ENCODE results near the gene FN1. TPM values are rescaled to one million over a fixed set of nuclear protein-coding genes. Genes with fewer than 3 reads are reported as not detected.
"Not testable (repeated sequence)": the region's sequence is repeated elsewhere in the genome, so short reads cannot be mapped to it uniquely, and the experiment has no call there.

FN1 gene
- total RNA-seq, 4 donors from 2014 or later: 89.6 to 220 (median 177) TPM

DNA sequence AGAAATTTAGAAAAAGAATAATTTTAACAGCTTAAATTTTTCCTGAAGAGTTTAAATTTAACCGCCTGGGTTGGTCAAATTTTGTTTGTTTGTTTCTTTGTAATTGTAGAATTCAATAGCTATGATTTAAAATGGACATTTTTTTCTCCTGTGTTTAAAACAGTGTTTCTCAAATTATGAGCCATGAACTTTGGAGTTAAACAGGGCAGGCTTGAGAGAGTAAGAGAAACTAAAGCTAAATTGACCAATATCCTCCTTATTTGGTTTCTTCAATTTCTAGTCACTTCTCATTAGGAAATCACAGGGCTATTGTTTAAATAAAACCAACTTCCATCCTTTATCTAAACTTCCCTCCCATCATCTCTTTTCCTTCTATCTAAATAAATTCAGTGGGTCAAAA lies 21.9 kb downstream of the FN1 start:
- ATAC-seq (ENCODE audit: low FRiP score) (no peak), DNase-seq (ENCODE audit: low spot score) (no peak)
- TF ChIP-seq, protein P1, sequence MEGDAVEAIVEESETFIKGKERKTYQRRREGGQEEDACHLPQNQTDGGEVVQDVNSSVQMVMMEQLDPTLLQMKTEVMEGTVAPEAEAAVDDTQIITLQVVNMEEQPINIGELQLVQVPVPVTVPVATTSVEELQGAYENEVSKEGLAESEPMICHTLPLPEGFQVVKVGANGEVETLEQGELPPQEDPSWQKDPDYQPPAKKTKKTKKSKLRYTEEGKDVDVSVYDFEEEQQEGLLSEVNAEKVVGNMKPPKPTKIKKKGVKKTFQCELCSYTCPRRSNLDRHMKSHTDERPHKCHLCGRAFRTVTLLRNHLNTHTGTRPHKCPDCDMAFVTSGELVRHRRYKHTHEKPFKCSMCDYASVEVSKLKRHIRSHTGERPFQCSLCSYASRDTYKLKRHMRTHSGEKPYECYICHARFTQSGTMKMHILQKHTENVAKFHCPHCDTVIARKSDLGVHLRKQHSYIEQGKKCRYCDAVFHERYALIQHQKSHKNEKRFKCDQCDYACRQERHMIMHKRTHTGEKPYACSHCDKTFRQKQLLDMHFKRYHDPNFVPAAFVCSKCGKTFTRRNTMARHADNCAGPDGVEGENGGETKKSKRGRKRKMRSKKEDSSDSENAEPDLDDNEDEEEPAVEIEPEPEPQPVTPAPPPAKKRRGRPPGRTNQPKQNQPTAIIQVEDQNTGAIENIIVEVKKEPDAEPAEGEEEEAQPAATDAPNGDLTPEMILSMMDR (IDR thresholded peaks at IDR 0.05): no peak

DNA sequence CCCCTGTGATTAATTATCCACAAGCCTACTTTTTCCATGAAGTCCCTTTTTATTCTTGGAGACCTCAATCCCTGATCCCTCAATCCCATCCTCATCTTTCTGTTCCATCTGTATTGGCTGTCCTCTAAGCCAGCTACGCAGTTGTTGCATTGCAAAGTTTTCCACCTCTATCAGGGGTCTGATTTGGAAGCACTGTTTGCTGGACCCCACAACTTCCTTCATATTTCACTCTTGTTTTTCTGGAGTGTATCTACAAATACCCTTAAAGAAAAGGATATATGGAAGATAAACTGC lies 22.4 kb downstream of the FN1 start:
- DNase-seq (ENCODE audit: low spot score) (no peak), ATAC-seq (ENCODE audit: low FRiP score) (no peak)
- TF ChIP-seq, protein P1 (IDR thresholded peaks at IDR 0.05): no peak

DNA sequence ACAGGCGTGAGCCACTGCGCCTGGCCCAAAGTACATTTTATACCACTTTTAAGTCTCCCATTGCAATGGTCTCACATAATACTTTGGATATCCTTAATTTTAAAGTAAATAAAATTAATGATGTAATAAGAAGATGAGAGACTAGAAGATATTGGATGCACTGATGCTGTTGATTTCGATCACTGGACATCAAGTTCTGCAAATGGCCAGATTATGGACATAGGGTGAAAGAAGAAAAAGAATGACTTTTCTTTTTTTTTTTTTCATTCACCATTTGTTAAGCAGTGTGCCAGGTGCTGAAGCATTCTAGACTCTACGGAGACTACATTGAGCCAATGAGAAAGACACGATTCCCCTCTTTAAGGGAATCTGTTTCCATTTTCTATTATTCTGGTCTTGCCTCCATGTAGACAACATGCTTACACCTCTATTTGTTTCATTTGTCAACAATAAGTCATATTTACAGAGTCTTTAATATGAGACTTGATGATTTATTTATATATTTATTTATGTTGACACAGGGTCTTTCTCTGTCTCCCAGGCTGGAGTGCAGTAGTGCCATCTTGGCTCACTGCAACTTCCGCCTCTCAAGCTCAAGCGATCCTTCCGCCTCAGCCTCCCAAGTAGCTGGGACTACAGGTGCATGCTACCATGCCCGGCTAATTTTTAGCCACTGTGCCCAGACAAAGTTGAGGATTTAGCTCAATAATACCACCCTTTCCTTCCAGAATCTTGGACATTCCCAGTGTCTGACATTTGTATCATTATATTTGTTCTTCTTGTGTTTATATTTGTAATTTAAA lies 23.7 kb downstream of the FN1 start:
- TF ChIP-seq, protein P1 (IDR thresholded peaks at IDR 0.05): no peak
- DNase-seq (ENCODE audit: low spot score) (no peak), ATAC-seq (ENCODE audit: low FRiP score) (no peak)

DNA sequence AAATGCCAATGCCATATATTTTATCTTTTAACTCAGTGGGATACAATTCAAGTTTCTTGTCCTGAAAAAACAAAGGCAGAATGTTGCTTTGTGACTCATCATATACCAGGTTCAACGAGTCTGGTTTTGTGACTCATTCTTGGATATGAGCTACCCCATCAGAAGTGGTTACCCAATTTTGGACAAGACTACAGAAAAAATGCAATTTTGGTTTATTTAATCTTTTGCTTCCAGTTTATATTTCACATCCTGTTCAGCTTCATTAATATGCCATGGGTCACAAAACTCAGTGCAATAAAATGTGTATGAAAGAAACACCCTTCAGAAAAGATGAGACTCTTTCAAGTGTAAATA lies 25.0 kb downstream of the FN1 start:
- DNase-seq (ENCODE audit: low spot score) (no peak), ATAC-seq (ENCODE audit: low FRiP score) (peak; percentile 79)
- TF ChIP-seq, protein P1 (IDR thresholded peaks at IDR 0.05): no peak

DNA sequence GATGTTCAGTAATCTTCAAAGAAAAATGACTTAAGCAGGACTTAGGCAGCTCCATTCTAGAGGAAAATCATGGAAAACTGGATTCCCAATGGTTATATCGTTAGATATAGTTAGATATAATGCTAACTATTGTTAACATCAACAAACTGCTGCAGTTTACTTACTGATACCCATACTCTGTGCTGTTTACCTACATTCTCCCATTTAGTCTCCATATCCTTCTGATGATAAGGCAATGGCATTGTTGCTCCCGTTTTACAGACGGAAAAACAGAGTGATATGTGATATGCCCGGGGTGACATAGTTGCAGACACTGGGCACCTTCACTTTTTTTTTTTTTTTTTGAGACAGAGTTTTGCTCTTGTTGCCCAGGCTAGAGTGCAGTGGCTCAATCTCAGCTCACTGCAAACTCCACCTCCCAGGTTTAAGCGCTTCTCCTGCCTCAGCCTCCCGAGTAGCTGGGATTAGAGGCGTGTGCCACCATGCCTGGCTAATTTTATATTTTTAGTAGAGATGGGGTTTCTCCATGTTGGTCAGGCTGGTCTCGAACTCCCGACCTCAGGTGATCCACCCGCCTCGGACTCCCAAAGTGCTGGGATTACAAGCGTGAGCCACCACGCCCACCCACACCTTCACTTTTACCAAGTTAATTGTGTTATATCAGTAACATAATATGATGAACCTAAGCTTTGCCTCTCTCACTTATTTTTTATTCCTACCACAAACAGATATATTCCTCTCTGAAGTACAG lies 25.5 kb downstream of the FN1 start:
- ATAC-seq (ENCODE audit: low FRiP score); DNase-seq (ENCODE audit: low spot score): not testable (repeated sequence)

DNA sequence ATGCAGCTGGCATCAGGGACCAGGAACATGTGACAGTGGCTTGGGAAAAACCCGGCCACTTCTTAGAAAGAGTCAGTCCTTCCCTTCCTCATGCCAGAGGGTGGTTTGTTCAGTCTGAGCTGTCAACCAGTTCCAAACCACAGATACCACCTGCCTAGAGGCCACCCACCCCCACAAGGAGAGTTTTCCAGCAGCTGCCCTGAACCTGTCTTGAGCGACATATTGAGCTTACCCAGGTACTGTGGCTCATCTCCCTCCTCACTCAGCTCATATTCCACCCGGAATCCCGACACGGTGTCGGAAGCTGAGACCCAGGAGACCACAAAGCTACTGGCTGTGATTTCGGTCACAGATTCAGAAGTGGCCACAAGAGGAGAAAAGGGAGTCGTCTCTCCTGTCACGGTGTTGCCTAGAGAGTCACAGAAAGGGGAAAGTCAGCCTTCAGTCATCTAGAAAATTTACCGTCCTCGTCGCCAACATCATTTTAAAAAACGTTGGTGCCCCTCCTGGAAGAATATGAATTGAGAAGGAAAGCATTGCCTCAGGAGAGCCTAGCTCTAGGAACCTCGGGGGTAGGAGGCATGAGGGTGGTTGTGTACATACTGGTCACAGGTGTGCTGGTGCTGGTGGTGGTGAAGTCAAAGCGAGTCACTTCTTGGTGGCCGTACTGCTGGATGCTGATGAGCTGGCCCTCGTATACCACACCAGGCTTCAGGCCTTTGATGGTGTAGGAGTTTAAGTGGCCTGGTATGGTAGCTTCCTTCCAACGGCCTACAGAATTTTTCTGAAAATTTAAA lies 26.3 kb downstream of the FN1 start:
- DNase-seq (ENCODE audit: low spot score): no peak
- TF ChIP-seq, protein P1 (IDR thresholded peaks at IDR 0.05): no peak
- no peak for ATAC-seq (ENCODE audit: low FRiP score)

DNA sequence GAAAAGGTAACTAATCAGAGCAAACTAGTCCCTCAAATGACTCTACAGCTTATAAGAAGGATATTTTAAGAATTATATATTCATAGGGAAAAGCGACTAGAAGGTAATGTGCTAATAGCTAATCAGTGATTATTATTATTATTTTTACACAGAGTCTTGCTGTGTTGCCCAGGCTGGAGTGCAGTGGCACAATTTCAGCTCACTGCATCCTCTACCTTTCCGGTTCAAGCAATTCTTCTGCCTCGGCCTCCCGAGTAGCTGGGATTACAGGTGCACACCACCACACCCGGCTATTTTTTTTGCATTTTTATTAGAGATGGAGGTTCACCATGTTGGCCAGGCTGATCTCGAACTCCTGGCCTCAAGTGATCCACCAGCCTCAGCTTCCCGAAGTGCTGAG lies 27.4 kb downstream of the FN1 start:
- not testable (repeated sequence) for DNase-seq (ENCODE audit: low spot score); ATAC-seq (ENCODE audit: low FRiP score)

Measured in omental fat pad (tissue), 4 donors.